Suprapubic skin (tissue), 4 donors: Measurements from ENCODE around the gene SYTL1. TPM values are rescaled to one million over a fixed set of nuclear protein-coding genes. Genes with fewer than 3 reads are reported as not detected.

ENCODE experiments used
- DNase-seq, 2 donors: peaks; one replicate each; pipeline ENCODE4 v3.0.0-alpha.2; 2019; ENCODE audit warnings: low spot score in 2 of 2
- H3K27ac ChIP-seq: fragments of 200-600 bp; sonication (generic); one replicate; pipeline ENCODE4 v1.5.1; 2019
- H3K27me3 ChIP-seq: fragments of 200-600 bp; sonication (generic); one replicate; pipeline ENCODE4 v1.5.1; 2019
- H3K36me3 ChIP-seq: fragments of 200-600 bp; sonication (generic); one replicate; pipeline ENCODE4 v1.5.1; 2019
- H3K4me1 ChIP-seq: fragments of 200-600 bp; sonication (generic); one replicate; pipeline ENCODE4 v1.5.1; 2019
- H3K4me3 ChIP-seq: fragments of 200-600 bp; sonication (generic); one replicate; pipeline ENCODE4 v1.5.1; 2019; ENCODE audit warnings: mild to moderate bottlenecking
- H3K9me3 ChIP-seq: fragments of 200-600 bp; sonication (generic); one replicate; pipeline ENCODE4 v1.5.1; 2019
- EP300 ChIP-seq: sonication (generic); formaldehyde crosslinking; IDR thresholded peaks from one replicate; pipeline ENCODE4 v1.6.1; 2017; ENCODE audit warnings: antibody characterized with exemption
- POLR2A ChIP-seq, 2 donors: fragments of 450-650 bp; IDR thresholded peaks; one replicate each; pipeline ENCODE4 v1.6.1; 2017; ENCODE audit warnings: antibody characterized with exemption in 2 of 2, mild to moderate bottlenecking in 2 of 2, moderate library complexity in 2 of 2
- POLR2AphosphoS5 ChIP-seq, 3 donors: sonication (generic); formaldehyde crosslinking; IDR thresholded peaks; one replicate each; pipeline ENCODE4 v1.6.1; 2017; ENCODE audit warnings: antibody characterized with exemption in 3 of 3
- WGBS: methylation state at CpG from one replicate; pipeline ENCODE4 v1.1.5; 2018; 5-methylcytosine and 5-hydroxymethylcytosine counted together
- total RNA-seq, 4 donors: library from RNA; depleted of rRNA; stranded (reverse); fragments of >200 nt; gene quantifications; one replicate each; pipeline ENCODE4 v1.1.0, GENCODE V29; 2016
- TF ChIP-seq, protein P1 (sequence below), 2 donors: fragments of 200-600 bp in 1 of 2; fragments of 450-650 bp in 1 of 2; sonication (generic) in 1 of 2; IDR thresholded peaks; one replicate each; pipeline ENCODE4 v1.5.1; 2016 to 2019; ENCODE audit warnings: antibody characterized with exemption in 2 of 2, mild to moderate bottlenecking in 1 of 2, moderate library complexity in 1 of 2

Gene SYTL1
- total RNA-seq, 4 donors from 2014 or later = 142 to 176 (median 168) TPM

DNA sequence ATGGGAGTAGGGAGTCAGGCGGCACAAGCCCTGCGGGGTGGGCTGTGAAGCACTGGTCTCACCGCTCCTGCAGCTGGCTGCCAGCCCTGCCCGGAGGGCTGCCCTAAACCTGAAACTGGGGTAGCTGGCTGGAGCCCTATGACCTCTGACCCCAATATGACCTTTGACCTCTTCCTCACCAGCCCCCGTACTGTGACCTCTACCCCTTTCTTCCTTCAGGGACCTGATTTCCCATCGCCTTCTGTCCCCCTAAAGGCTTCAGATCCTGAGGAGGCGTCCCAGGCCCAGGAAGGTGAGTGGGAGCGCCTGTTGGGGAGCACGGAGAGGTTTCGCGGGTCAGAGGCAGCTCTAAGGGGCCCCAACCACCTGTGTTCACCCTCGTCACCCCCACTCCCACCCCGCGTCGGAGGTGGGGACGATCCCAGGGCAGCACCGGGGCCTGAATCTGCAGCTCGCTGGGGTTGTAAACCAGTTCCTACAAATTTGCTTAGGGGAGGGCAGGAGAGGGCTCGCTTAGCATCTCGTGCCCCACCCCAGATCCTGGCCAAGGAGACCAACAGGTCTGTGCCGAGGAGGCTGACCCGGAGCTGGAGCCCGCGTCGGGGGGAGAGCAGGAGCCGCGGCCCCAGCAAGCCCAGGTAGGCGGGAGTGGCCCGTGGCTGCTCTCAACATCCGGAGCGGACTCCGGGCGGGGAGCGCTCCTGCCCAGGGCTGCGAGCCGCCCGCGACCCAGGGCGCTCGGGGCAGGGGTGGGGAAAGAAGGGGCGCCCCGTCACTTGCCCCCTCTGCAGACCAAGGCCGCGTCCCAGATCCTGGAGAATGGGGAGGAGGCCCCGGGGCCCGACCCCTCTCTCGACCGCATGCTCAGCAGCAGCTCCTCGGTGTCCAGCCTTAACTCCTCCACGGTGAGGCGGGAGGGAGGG lies 7.3 kb downstream of the SYTL1 start:
- Histone ChIP-seq H3K27me3 (no peaks in the 10 kb centered on the region), H3K4me3 (peak overlapping the region; percentile 44), H3K36me3 (peaks cover 11% of the 10 kb centered on the region), H3K4me1 (peaks cover 42% of the 10 kb centered on the region), H3K9me3 (no peaks in the 10 kb centered on the region), H3K27ac (peak overlapping the region; percentile 66)
- no peak for TF ChIP-seq POLR2AphosphoS5 (IDR thresholded peaks at IDR 0.05)
- no peak for TF ChIP-seq POLR2A (IDR thresholded peaks at IDR 0.05)
- no peak for TF ChIP-seq EP300
- TF ChIP-seq, protein P1, sequence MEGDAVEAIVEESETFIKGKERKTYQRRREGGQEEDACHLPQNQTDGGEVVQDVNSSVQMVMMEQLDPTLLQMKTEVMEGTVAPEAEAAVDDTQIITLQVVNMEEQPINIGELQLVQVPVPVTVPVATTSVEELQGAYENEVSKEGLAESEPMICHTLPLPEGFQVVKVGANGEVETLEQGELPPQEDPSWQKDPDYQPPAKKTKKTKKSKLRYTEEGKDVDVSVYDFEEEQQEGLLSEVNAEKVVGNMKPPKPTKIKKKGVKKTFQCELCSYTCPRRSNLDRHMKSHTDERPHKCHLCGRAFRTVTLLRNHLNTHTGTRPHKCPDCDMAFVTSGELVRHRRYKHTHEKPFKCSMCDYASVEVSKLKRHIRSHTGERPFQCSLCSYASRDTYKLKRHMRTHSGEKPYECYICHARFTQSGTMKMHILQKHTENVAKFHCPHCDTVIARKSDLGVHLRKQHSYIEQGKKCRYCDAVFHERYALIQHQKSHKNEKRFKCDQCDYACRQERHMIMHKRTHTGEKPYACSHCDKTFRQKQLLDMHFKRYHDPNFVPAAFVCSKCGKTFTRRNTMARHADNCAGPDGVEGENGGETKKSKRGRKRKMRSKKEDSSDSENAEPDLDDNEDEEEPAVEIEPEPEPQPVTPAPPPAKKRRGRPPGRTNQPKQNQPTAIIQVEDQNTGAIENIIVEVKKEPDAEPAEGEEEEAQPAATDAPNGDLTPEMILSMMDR (IDR thresholded peaks at IDR 0.05) = no peak
- 26% methylated on average over 10 of the region's 51 CpGs for WGBS
- DNase-seq = peak in 1 of 2 donors; percentile 64

DNA sequence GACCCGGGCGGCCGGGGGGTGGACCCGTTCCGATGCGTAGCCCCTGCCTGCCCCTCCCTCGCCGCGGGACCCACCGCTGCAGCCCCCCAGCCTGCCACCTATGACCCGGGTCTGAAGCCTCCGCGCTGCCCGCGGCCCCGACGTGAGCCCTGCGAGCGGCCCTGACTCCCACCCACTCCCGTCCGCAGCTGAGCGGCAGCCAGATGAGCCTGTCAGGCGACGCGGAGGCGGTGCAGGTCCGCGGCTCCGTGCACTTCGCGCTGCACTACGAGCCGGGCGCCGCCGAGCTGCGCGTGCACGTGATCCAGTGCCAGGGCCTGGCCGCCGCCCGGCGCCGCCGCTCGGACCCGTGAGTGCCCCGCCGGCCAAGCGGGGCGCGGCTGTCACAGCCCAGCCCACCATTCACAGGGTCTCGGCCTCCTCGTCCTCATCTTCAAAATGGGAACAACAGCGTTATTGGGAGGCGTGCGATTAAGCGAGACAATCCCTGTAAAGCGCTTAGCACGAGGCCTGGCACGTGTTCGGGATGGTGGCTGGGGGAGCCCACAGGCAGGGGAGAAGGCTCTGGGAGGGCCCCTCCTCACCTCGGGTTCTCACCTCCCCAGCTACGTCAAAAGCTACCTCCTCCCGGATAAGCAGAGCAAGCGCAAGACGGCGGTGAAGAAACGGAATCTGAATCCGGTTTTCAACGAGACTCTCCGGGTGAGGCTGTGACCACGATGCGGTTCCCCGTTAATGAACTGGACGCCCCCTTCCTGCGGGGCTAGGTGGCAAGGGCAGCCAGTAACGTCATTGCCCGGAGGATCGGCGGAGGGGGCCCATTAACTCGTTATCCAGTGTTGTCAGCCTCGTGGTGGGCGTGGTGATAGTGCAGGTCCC lies 8.2 kb downstream of the SYTL1 start:
- DNase-seq = peak in 1 of 2 donors; percentile 75
- peaks cover 35% of the 10 kb centered on the region for H3K4me1 ChIP-seq
- H3K9me3 ChIP-seq = no peaks in the 10 kb centered on the region
- H3K4me3 ChIP-seq = peak overlapping the region; percentile 44
- TF ChIP-seq POLR2A (IDR thresholded peaks at IDR 0.05) = no peak
- TF ChIP-seq, protein P1 (IDR thresholded peaks at IDR 0.05) = no peak
- no peak for TF ChIP-seq EP300
- no peak for TF ChIP-seq POLR2AphosphoS5 (IDR thresholded peaks at IDR 0.05)
- WGBS = 44% methylated on average over 18 of the region's 84 CpGs
- H3K27me3 ChIP-seq = no peaks in the 10 kb centered on the region
- H3K36me3 ChIP-seq = peaks cover 19% of the 10 kb centered on the region
- peak overlapping the region; percentile 66 for H3K27ac ChIP-seq

DNA sequence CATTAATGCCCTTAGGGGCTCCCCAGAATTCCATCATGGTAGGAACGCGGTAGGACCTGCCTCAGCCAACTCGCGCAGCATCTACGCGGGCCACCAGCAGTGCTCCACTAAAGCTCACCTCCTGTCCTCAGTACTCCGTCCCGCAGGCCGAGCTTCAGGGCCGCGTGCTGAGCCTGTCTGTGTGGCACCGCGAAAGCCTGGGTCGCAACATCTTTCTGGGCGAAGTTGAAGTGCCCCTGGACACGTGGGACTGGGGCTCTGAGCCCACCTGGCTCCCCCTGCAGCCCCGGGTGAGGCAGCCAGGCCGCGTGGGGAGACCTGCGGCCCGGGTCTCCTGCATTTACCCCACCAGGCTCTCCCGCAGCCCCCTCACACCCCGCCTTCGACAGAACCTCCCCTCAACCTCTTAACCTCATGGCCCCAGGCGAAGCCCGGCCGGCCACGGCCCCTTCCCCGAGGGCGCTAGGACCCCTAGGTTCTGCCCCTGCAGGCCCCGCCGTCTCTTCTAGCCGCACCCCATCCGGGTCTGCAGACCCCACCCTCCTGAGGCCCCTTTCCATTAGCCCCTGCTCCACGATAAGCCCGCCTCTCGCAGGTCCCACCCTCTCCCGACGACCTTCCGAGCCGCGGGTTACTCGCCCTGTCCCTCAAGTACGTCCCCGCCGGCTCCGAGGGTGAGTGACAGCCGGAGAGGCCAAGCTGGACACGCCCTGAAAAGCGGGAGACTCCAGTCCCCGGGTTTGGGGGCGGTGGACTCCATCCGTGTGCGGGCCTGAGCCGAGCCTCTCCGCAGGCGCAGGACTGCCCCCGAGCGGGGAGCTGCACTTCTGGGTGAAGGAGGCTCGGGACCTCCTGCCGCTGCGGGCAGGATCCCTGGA lies 9.1 kb downstream of the SYTL1 start:
- no peak for TF ChIP-seq POLR2A (IDR thresholded peaks at IDR 0.05)

DNA sequence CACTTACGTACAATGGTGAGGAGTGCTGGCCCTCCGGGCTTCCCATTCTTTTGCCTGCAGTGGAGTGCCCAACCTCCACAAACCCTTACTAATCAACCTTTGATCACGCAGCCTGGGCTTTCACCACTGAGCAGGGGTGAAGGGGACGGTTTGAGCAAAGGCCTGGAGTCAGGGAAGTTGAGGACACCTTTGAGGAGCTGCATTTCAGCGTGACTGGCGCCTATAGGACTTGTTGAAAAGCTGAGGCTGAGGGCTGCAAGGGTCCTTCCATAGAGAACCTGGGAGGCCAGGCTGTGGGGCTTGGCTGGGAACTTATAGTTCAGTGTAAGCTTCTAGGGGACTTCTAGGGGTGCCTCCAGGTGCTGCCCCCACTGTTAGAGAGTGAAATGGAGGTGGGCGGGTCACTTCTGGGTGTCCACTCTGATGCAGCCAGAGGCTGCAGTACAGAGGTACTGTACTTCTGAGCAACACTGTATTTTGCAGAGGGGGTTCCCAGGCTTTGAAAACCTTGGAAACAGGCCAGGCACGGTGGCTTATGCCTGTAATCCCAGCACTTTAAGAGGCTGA lies 9.8 kb downstream of the SYTL1 start:
- no peak for DNase-seq
- Histone ChIP-seq H3K27me3 (no peaks in the 10 kb centered on the region), H3K4me3 (no peak overlapping the region), H3K9me3 (no peaks in the 10 kb centered on the region), H3K36me3 (peaks cover 35% of the 10 kb centered on the region), H3K4me1 (peaks cover 39% of the 10 kb centered on the region), H3K27ac (no peak overlapping the region)
- 65% methylated on average over 5 of the region's 8 CpGs for WGBS
- TF ChIP-seq EP300 (no peak), POLR2A (IDR thresholded peaks at IDR 0.05) (peak in 1 of 2 donors; percentile 3)

More for the DNA sequence above, 9.1 kb downstream of the SYTL1 start:
- no peaks in the 10 kb centered on the region for H3K9me3 ChIP-seq
- no peak for DNase-seq
- WGBS = 52% methylated on average over 32 of the region's 62 CpGs
- H3K36me3 ChIP-seq = peaks cover 28% of the 10 kb centered on the region
- H3K27ac ChIP-seq = no peak overlapping the region
- peak overlapping the region; percentile 44 for H3K4me3 ChIP-seq
- H3K27me3 ChIP-seq = no peaks in the 10 kb centered on the region
- peaks cover 34% of the 10 kb centered on the region for H3K4me1 ChIP-seq

DNA sequence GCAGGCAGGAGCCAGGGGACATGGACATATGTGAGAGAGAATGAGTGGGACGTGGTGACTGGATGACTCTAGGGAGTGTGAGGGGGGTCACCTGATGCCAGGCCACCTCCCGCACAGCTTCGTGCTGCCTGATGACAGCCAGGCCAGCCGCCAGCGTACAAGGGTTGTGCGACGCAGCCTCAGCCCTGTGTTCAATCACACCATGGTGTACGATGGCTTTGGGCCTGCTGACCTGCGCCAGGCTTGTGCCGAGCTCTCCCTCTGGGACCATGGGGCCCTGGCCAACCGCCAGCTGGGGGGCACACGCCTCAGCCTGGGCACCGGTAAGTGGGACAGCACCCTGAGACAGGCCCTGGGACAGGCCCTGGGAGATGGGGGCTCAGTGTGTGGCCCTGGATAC lies 11.3 kb downstream of the SYTL1 start:
- Histone ChIP-seq H3K4me3 (no peak overlapping the region), H3K9me3 (no peaks in the 10 kb centered on the region), H3K36me3 (peaks cover 50% of the 10 kb centered on the region), H3K27me3 (no peaks in the 10 kb centered on the region), H3K27ac (no peak overlapping the region), H3K4me1 (peaks cover 49% of the 10 kb centered on the region)
- TF ChIP-seq POLR2A (IDR thresholded peaks at IDR 0.05) (no peak), EP300 (no peak), POLR2AphosphoS5 (IDR thresholded peaks at IDR 0.05) (no peak)
- TF ChIP-seq, protein P1 (IDR thresholded peaks at IDR 0.05) = no peak
- WGBS = 87% methylated on average over 13 of the region's 13 CpGs
- no peak for DNase-seq
